ENCODE data around the gene MED22.

GRCh38 chr9:133339641-133340040 is 8.3 kb downstream of the MED22 start:
- TF ChIP-seq CTCF (tag by site-specific recombination; IDR thresholded peaks at IDR 0.05) (no peak), ZNF701 (tag by site-specific recombination; IDR thresholded peaks at IDR 0.05) (no peak), ZNF341 (tag by site-specific recombination; IDR thresholded peaks at IDR 0.05; ENCODE audit: low read depth) (no peak), ZNF639 (tag by site-specific recombination; IDR thresholded peaks at IDR 0.05) (no peak), ZNF292 (tag by site-specific recombination; IDR thresholded peaks at IDR 0.05; ENCODE audit: borderline replicate concordance, low read depth) (no peak), ATF2 (tag by site-specific recombination; IDR thresholded peaks at IDR 0.05; ENCODE audit: low read depth) (no peak), PBX3 (CRISPR knock-in tag; IDR thresholded peaks at IDR 0.05) (no peak), ZBTB6 (tag by site-specific recombination; IDR thresholded peaks at IDR 0.05) (no peak)
- TF ChIP-seq, protein P1, sequence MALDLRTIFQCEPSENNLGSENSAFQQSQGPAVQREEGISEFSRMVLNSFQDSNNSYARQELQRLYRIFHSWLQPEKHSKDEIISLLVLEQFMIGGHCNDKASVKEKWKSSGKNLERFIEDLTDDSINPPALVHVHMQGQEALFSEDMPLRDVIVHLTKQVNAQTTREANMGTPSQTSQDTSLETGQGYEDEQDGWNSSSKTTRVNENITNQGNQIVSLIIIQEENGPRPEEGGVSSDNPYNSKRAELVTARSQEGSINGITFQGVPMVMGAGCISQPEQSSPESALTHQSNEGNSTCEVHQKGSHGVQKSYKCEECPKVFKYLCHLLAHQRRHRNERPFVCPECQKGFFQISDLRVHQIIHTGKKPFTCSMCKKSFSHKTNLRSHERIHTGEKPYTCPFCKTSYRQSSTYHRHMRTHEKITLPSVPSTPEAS (tag by site-specific recombination; IDR thresholded peaks at IDR 0.05), result no peak

All from HEK293 (cell line).